IPS-20b (cell line): Measurements from ENCODE around the gene GSK3B.

Experiments used
- H3K27ac ChIP-seq: one replicate; pipeline ENCODE4 v1.5.1; 2013; ENCODE audit warnings: low read length
- H3K27me3 ChIP-seq: 2 replicates; pipeline ENCODE4 v1.6.1; 2013; ENCODE audit warnings: mild to moderate bottlenecking, low read length, inconsistent platforms; ENCODE audit not compliant: insufficient read depth
- H3K36me3 ChIP-seq: 2 replicates; pipeline ENCODE4 v1.6.1; 2013; ENCODE audit warnings: low read depth, mild to moderate bottlenecking, inconsistent platforms, low read length, moderate library complexity; ENCODE audit not compliant: insufficient read depth
- H3K4me1 ChIP-seq: 2 replicates; pipeline ENCODE4 v1.6.1; 2013; ENCODE audit warnings: mild to moderate bottlenecking, control low read depth, inconsistent platforms, low read length, moderate library complexity; ENCODE audit not compliant: insufficient read depth
- H3K4me3 ChIP-seq: 2 replicates; pipeline ENCODE4 v1.5.1; 2013; ENCODE audit warnings: mild to moderate bottlenecking, low read length, inconsistent platforms
- H3K9ac ChIP-seq: 2 replicates; pipeline ENCODE4 v1.6.1; 2013; ENCODE audit warnings: low read depth, mild to moderate bottlenecking, inconsistent platforms, low read length, moderate library complexity
- H3K9me3 ChIP-seq: 2 replicates; pipeline ENCODE4 v1.6.1; 2013; ENCODE audit warnings: mild to moderate bottlenecking, low read depth, low read length, inconsistent platforms; ENCODE audit not compliant: insufficient read depth

The GSK3B gene

GRCh38 chr3:120093911-120094775 lies at the start of gene GSK3B:
TSS of gene GSK3B (minus strand) at chr3:120094447. CDS start at chr3:120093434, 1,013 bp downstream.
- Histone ChIP-seq H3K4me1 (peaks cover 4% of the 10 kb centered on the region; the same call in 1 of the 2 replicates), H3K9me3 (no peaks in the 10 kb centered on the region), H3K9ac (peak within 1 kb of the TSS; percentile 95), H3K36me3 (peaks cover 14% of the 10 kb centered on the region; the same call in 1 of the 2 replicates), H3K4me3 (peak within 1 kb of the TSS; percentile 92), H3K27me3 (no peaks in the 10 kb centered on the region), H3K27ac (peak within 1 kb of the TSS; percentile 75)

GRCh38 chr3:120143676-120144075 lies 49.4 kb upstream of the GSK3B start:
- H3K4me1 ChIP-seq, result peaks cover 11% of the 10 kb centered on the region; the same call in 1 of the 2 replicates
- H3K9ac ChIP-seq, result no peak overlapping the region
- no peaks in the 10 kb centered on the region for H3K9me3 ChIP-seq
- no peak overlapping the region for H3K4me3 ChIP-seq
- H3K27me3 ChIP-seq, result no peaks in the 10 kb centered on the region
- no peaks in the 10 kb centered on the region for H3K36me3 ChIP-seq
- no peak overlapping the region for H3K27ac ChIP-seq

DNA sequence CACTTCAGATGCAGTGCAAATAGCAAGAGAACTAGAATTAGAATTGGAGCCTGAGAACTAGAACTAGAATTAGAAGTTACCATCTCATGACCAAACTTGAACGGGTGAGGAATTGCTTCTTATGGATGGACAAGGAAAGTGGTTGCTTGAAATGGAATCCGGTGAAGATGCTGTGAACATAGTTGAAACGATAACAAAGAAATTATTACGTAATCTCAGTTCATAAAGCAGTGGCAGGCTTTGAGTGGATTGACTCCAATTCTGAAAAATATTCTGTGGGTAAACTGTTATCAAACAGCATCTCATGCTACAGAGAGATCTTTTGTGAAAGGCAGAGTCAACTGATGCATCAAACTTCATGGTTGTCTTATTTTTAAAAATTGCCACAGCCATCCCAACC lies 48.0 kb upstream of the GSK3B start:
- no peaks in the 10 kb centered on the region for H3K27me3 ChIP-seq
- no peaks in the 10 kb centered on the region for H3K36me3 ChIP-seq
- no peak overlapping the region for H3K9ac ChIP-seq
- no peak overlapping the region for H3K27ac ChIP-seq
- no peaks in the 10 kb centered on the region for H3K9me3 ChIP-seq
- peaks cover 3% of the 10 kb centered on the region; the same call in 1 of the 2 replicates for H3K4me1 ChIP-seq
- no peak overlapping the region for H3K4me3 ChIP-seq

DNA sequence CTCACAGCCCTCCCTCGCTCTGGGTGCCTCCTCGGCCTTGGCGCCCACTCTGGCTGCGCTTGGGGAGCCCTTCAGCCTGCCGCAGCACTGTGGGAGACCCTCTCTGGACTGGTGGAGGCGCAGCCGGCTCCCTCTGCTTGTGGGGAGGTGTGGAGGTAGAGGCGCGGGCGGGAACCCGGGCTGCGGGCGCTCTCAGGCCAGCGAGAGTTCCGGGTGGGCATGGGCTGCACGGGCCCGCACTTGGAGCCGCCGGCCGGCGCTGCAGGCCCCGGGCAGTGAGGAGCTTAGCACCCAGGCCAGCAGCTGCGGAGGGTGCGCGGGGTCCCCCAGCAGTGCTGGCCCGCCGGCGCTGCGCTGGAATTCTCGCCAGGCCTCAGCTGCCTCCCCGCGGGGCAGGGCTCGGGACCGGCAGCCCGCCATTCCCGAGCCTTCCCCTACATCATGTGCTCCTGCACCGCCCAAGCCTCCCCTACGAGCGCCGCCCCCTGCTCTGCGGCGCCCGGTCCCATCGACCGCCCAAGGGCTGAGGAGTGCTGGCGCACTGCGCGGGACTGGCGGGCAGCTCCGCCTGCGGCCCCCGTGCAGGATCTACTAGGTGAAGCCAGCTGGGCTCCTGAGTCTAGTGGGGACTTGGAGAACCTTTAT lies 46.0 kb upstream of the GSK3B start:
- Histone ChIP-seq H3K27ac (no peak overlapping the region), H3K9me3 (no peaks in the 10 kb centered on the region), H3K4me1 (no peaks in the 10 kb centered on the region), H3K9ac (no peak overlapping the region), H3K4me3 (no peak overlapping the region), H3K36me3 (no peaks in the 10 kb centered on the region), H3K27me3 (no peaks in the 10 kb centered on the region)

GRCh38 chr3:120139140-120139539 lies 44.9 kb upstream of the GSK3B start:
- Histone ChIP-seq H3K27ac (no peak overlapping the region), H3K4me3 (no peak overlapping the region), H3K9ac (no peak overlapping the region), H3K4me1 (no peaks in the 10 kb centered on the region), H3K27me3 (no peaks in the 10 kb centered on the region), H3K9me3 (no peaks in the 10 kb centered on the region), H3K36me3 (no peaks in the 10 kb centered on the region)

DNA sequence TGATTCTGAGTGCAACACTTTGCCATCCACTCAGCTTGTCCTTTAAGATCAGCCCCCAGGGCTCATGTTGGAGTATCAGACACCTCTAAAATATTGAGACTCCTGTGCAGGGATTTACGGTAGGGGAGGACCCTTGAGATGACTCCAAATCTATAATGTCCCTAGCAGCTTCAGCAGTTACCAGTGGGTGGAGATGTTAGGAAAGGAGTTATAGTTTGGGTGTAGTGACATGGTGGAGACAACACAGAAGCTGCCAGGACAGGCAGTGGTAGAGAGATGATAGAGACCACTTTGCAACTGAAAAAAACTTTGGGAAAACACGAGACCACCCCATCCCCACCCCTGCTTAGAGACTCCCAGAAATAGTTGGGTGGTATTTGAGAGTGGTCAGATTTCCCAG lies 43.3 kb upstream of the GSK3B start:
- no peaks in the 10 kb centered on the region for H3K27me3 ChIP-seq
- H3K9me3 ChIP-seq, result no peaks in the 10 kb centered on the region
- H3K9ac ChIP-seq, result no peak overlapping the region
- H3K36me3 ChIP-seq, result no peaks in the 10 kb centered on the region
- H3K4me3 ChIP-seq, result no peak overlapping the region
- no peak overlapping the region for H3K27ac ChIP-seq
- no peaks in the 10 kb centered on the region for H3K4me1 ChIP-seq

- H3K27me3 ChIP-seq, result no peaks in the 10 kb centered on the region
- no peaks in the 10 kb centered on the region for H3K9me3 ChIP-seq
- no peaks in the 10 kb centered on the region for H3K36me3 ChIP-seq
- H3K4me3 ChIP-seq, result no peak overlapping the region
- H3K27ac ChIP-seq, result no peak overlapping the region
- H3K9ac ChIP-seq, result no peak overlapping the region
- H3K4me1 ChIP-seq, result no peaks in the 10 kb centered on the region
Observed at GRCh38 chr3:120130656-120131055, 36.4 kb upstream of the GSK3B start.

- H3K36me3 ChIP-seq, result no peaks in the 10 kb centered on the region
- H3K27ac ChIP-seq, result no peak overlapping the region
- H3K27me3 ChIP-seq, result no peaks in the 10 kb centered on the region
- no peaks in the 10 kb centered on the region for H3K4me1 ChIP-seq
- no peak overlapping the region for H3K9ac ChIP-seq
- H3K4me3 ChIP-seq, result no peak overlapping the region
- H3K9me3 ChIP-seq, result no peaks in the 10 kb centered on the region
Observed at GRCh38 chr3:120129718-120130513, 35.7 kb upstream of the GSK3B start.

DNA sequence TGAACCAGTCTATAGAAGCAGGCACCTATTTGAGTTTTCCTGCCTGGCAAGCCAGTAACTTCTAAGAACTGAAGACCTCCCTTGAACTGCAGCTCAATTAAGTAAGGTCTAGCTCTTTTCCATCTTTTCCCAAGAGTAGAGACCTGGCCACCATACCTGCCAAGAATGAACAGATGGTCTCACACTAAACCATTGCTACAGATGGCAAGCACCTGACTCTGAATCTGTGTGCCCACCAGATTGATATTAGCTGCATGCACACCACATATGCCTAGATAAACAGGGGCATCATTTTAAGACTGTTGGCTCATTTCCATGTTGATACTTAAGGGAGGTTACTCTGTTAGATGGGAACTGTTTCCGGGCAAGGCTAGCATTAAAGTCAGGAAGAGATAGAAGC lies 34.8 kb upstream of the GSK3B start:
- no peaks in the 10 kb centered on the region for H3K27me3 ChIP-seq
- H3K27ac ChIP-seq, result no peak overlapping the region
- no peaks in the 10 kb centered on the region for H3K36me3 ChIP-seq
- H3K4me1 ChIP-seq, result no peaks in the 10 kb centered on the region
- H3K9ac ChIP-seq, result no peak overlapping the region
- no peaks in the 10 kb centered on the region for H3K9me3 ChIP-seq
- no peak overlapping the region for H3K4me3 ChIP-seq

GRCh38 chr3:120125992-120126391 lies 31.7 kb upstream of the GSK3B start:
- Histone ChIP-seq H3K9me3 (no peaks in the 10 kb centered on the region), H3K27ac (no peak overlapping the region), H3K36me3 (no peaks in the 10 kb centered on the region), H3K9ac (no peak overlapping the region), H3K4me3 (no peak overlapping the region), H3K4me1 (no peaks in the 10 kb centered on the region), H3K27me3 (no peaks in the 10 kb centered on the region)

- H3K9me3 ChIP-seq, result peaks cover 6% of the 10 kb centered on the region; the same call in 1 of the 2 replicates
- no peaks in the 10 kb centered on the region for H3K36me3 ChIP-seq
- no peak overlapping the region for H3K9ac ChIP-seq
- H3K4me1 ChIP-seq, result no peaks in the 10 kb centered on the region
- no peaks in the 10 kb centered on the region for H3K27me3 ChIP-seq
- no peak overlapping the region for H3K4me3 ChIP-seq
- H3K27ac ChIP-seq, result no peak overlapping the region
Observed at GRCh38 chr3:120119846-120120510, 25.7 kb upstream of the GSK3B start.
